Liver (tissue), 6 donors: ENCODE data around the gene LRRN2. TPM values are rescaled to one million over a fixed set of nuclear protein-coding genes. Genes with fewer than 3 reads are reported as not detected.

ENCODE experiments used
- CTCF ChIP-seq: fragments of 150-350 bp; IDR thresholded peaks from 2 replicates; pipeline ENCODE4 v1.5.1; 2017; ENCODE audit warnings: improper control_type of control experiment, low read depth, low read length; ENCODE audit not compliant: missing input control
- EGR1 ChIP-seq, 2 donors: IDR thresholded peaks; 2 replicates each; pipeline ENCODE4 v1.6.1; 2016 to 2018; ENCODE audit warnings: antibody characterized with exemption in 2 of 2, low read depth in 2 of 2
- FOXA2 ChIP-seq: IDR thresholded peaks from 2 replicates; pipeline ENCODE4 v1.6.1; 2016; ENCODE audit warnings: antibody characterized with exemption
- JUND ChIP-seq, 2 donors: IDR thresholded peaks; 2 replicates each; pipeline ENCODE4 v1.6.1; 2016; ENCODE audit warnings: antibody characterized with exemption in 2 of 2
- RXRA ChIP-seq, 2 donors: IDR thresholded peaks; 2 replicates each; pipeline ENCODE4 v1.6.1; 2017 to 2018; ENCODE audit warnings: antibody characterized with exemption in 2 of 2, mild to moderate bottlenecking in 1 of 2
- SP1 ChIP-seq: IDR thresholded peaks from 2 replicates; pipeline ENCODE4 v1.6.1; 2018; ENCODE audit warnings: antibody characterized with exemption, mild to moderate bottlenecking
- polyA plus RNA-seq, 2 donors: library from polyadenylated mRNA; stranded (reverse) in 1 of 2; unstranded in 1 of 2; fragments of 200-250 nt in 1 of 2; fragments of >200 nt in 1 of 2; fragmentation: Nextera tagmentation in 1 of 2; extraction: Ambion mirVana in 1 of 2; gene quantifications; one replicate each; pipeline versions ENCODE4 v1.2.1 to v1.2.3, GENCODE V29; 2013 to 2015
- small RNA-seq: library from RNA; depleted of rRNA; stranded (forward); fragments of <200 nt; gene quantifications from one replicate; pipeline ENCODE3, GENCODE V24; 2014
- total RNA-seq, 2 donors: library from RNA; depleted of rRNA; stranded (reverse); fragments of >200 nt; gene quantifications; one replicate each; pipeline ENCODE4 v1.2.3, GENCODE V29; 2014
- TF ChIP-seq, protein P1 (sequence below): IDR thresholded peaks from 2 replicates; pipeline ENCODE4 v1.6.1; 2016; ENCODE audit warnings: antibody characterized with exemption
- donor health status: healthy.
- donor health status: healthy.
- donor health status: healthy.

The LRRN2 gene
- total and polyA plus RNA-seq, 4 donors: 0.13 to 2.8 (median 0.28) TPM

- TF ChIP-seq CTCF (no peak), FOXA2 (no peak), JUND (IDR thresholded peaks at IDR 0.05) (no peak), RXRA (IDR thresholded peaks at IDR 0.05) (no peak), EGR1 (IDR thresholded peaks at IDR 0.05; ENCODE audit: low read depth in 2 of 2) (no peak), SP1 (no peak)
- TF ChIP-seq, protein P1, sequence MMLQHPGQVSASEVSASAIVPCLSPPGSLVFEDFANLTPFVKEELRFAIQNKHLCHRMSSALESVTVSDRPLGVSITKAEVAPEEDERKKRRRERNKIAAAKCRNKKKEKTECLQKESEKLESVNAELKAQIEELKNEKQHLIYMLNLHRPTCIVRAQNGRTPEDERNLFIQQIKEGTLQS: no peak
Observed at GRCh38 chr1:204568576-204569315, 116.8 kb downstream of the LRRN2 start (continued).

Small RNA genes lying within 50 kb of the gene (small RNA-seq; reads per million reads assigned to genes)
- gene RF00601 (not detected), gene RNA5SP75 (not detected)

Other genes with a start within 250 kb of the LRRN2 start
- 10 to 100 TPM in 1 of 2 donors, 1 to 10 TPM in 1; 6.8 to 14.9 TPM for gene PIK3C2B, start 190.9 kb downstream of the LRRN2 start, total RNA-seq
- gene PIK3C2B, start 190.9 kb downstream of the LRRN2 start, polyA plus RNA-seq: 1 to 10 TPM; 2.8 to 4.1 TPM
- 10 to 100 TPM; 33.1 to 56.5 TPM for gene MDM4, start 169.3 kb downstream of the LRRN2 start, total RNA-seq
- gene MDM4, start 169.3 kb downstream of the LRRN2 start, polyA plus RNA-seq: 10 to 100 TPM in 1 of 2 donors, 1 to 10 TPM in 1; 1.4 to 10.0 TPM
- 1 to 10 TPM in 1 of 2 donors, under 1 TPM in 1; 0.23 to 5.4 TPM for gene NFASC, start 185.1 kb upstream of the LRRN2 start, total RNA-seq
- gene NFASC, start 185.1 kb upstream of the LRRN2 start, polyA plus RNA-seq: 1 to 10 TPM in 1 of 2 donors, under 1 TPM in 1; 0.78 to 3.0 TPM